Activated CD4-positive, alpha-beta memory T cell treated with anti-CD3 and anti-CD28 coated beads for 36 hours (primary cell): ENCODE measurements around the gene ZNF143. TPM values are rescaled to one million over a fixed set of nuclear protein-coding genes. Genes with fewer than 3 reads are reported as not detected.
"Not testable (repeated sequence)": the region's sequence is repeated elsewhere in the genome, so short reads cannot be mapped to it uniquely, and the experiment has no call there.

Experiments
- CTCF ChIA-PET: fragments of 350-600 bp; sonication (Branson Sonifier 250); formaldehyde crosslinking; loops from one replicate; lab custom pipeline; 2021; ENCODE audit warnings: antibody characterized with exemption, inconsistent platforms; lab: Charles Lee
- POLR2A ChIA-PET: fragments of 350-600 bp; sonication (Branson Sonifier 250); formaldehyde crosslinking; loops from one replicate; lab custom pipeline; 2021; ENCODE audit warnings: antibody characterized with exemption; lab: Charles Lee
- DNase-seq: peaks from one replicate; pipeline ENCODE4 v3.0.0-alpha.2; 2020
- H3K27ac Mint-ChIP-seq: one replicate; pipeline ENCODE4 v1.8.0; 2021; ENCODE audit warnings: mixed read lengths
- H3K27me3 Mint-ChIP-seq: one replicate; pipeline ENCODE4 v1.8.0; 2021; ENCODE audit warnings: mixed read lengths
- H3K36me3 Mint-ChIP-seq: one replicate; pipeline ENCODE4 v1.8.0; 2021; ENCODE audit warnings: mixed read lengths
- H3K4me1 Mint-ChIP-seq: one replicate; pipeline ENCODE4 v1.8.0; 2021; ENCODE audit warnings: low read depth, mixed read lengths
- H3K4me3 Mint-ChIP-seq: one replicate; pipeline ENCODE4 v1.8.0; 2021; ENCODE audit warnings: mild to moderate bottlenecking, mixed read lengths
- H3K9me3 Mint-ChIP-seq: one replicate; pipeline ENCODE4 v1.8.0; 2021; ENCODE audit warnings: mixed read lengths
- intact Hi-C: fragments of 100-400 bp; cut with micrococcal nuclease; formaldehyde crosslinking; loops from one replicate; pipeline ENCODE4 v1.15.1; 2023
- total RNA-seq, 2 experiments: library from RNA; stranded (reverse); gene quantifications; one replicate each; pipeline ENCODE4 v1.2.3, GENCODE V29; 2021

Gene ZNF143
- total RNA-seq, result 10 to 100 TPM; 45.4 to 48.2 TPM

GRCh38 chr11:9460322-9461062 is at the start of gene ZNF143:
Gene ZNF143 (plus strand): TSS chr11:9461012. CDS start chr11:9471309, 10,297 bp downstream.
- peak within 1 kb of the TSS; percentile 95 for H3K4me3 Mint-ChIP-seq
- H3K9me3 Mint-ChIP-seq, result no peaks in the 10 kb centered on the region
- peaks cover 8% of the 10 kb centered on the region for H3K36me3 Mint-ChIP-seq
- H3K27me3 Mint-ChIP-seq, result no peaks in the 10 kb centered on the region
- intact Hi-C loops, result loop anchor here (1.0 to 5.0 kb wide), 17 partner anchors 76 to 1398 kb away; partner anchors contain the start of genes ADM, AKIP1, AMPD3 and EIF4G2
- H3K4me1 Mint-ChIP-seq, result peaks cover 21% of the 10 kb centered on the region
- ChIA-PET POLR2A (interaction anchor here (0.6 to 2.9 kb wide), 27 partner anchors 9 to 999 kb away, joined by 3 to 31 read pairs (median 4); partner anchors contain the start of genes DENND5A, IPO7, RPL27A and TMEM41B), CTCF (interaction anchor here (1.1 to 4.0 kb wide), 6 partner anchors 46 to 302 kb away, joined by 4 to 19 read pairs (median 4); partner anchors contain the start of gene IPO7)
- peak within 1 kb of the TSS; percentile 99 for H3K27ac Mint-ChIP-seq
- peak; percentile 100 for DNase-seq

GRCh38 chr11:9428706-9429105 is 32.1 kb upstream of the ZNF143 start:
- no peak for DNase-seq
- CTCF ChIA-PET, result interaction anchor here (0.6 kb wide), 1 partner anchor 68 kb away, joined by 3 read pairs; no protein-coding TSS in a partner anchor
- POLR2A ChIA-PET, result no interaction called here
- Mint-ChIP-seq H3K27ac (no peak overlapping the region), H3K27me3 (no peaks in the 10 kb centered on the region), H3K4me1 (no peaks in the 10 kb centered on the region), H3K36me3 (peaks cover 50% of the 10 kb centered on the region), H3K9me3 (no peaks in the 10 kb centered on the region), H3K4me3 (no peak overlapping the region)
- intact Hi-C loops, result no loop called here

DNA sequence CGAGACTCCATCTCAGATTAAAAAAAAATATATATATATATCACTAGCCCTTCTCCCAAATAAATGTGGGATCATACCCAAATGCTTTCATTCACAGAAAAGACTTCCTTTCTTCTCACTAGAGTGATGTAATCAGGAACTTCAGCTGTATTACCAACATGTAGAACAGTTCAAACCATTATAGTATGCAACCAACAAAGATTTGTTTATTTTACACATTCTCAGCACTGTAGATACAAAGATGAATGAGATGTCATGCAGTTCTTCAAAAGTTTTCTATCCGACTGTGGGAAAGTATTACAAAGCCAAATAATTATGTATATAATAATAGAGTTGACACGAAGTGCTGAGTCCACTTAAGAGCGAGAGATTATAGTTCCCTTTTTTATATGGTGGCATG is 22.2 kb upstream of the ZNF143 start:
- H3K4me3 Mint-ChIP-seq, result no peak overlapping the region
- no peaks in the 10 kb centered on the region for H3K27me3 Mint-ChIP-seq
- intact Hi-C loops, result no loop called here
- no peak overlapping the region for H3K27ac Mint-ChIP-seq
- H3K4me1 Mint-ChIP-seq, result no peaks in the 10 kb centered on the region
- ChIA-PET CTCF (interaction anchor here (2.8 kb wide), 1 partner anchor 68 kb away, joined by 12 read pairs; no protein-coding TSS in a partner anchor), POLR2A (interaction anchor here (0.6 kb wide), 1 partner anchor 44 kb away, joined by 3 read pairs; no protein-coding TSS in a partner anchor)
- no peaks in the 10 kb centered on the region for H3K9me3 Mint-ChIP-seq
- peaks cover 53% of the 10 kb centered on the region for H3K36me3 Mint-ChIP-seq
- no peak for DNase-seq

GRCh38 chr11:9446230-9446629 is 14.6 kb upstream of the ZNF143 start:
- ChIA-PET CTCF (no interaction called here), POLR2A (no interaction called here)
- Mint-ChIP-seq H3K4me3 (no peak overlapping the region), H3K27me3 (no peaks in the 10 kb centered on the region), H3K9me3 (peaks cover 5% of the 10 kb centered on the region), H3K27ac (no peak overlapping the region), H3K4me1 (peaks cover 3% of the 10 kb centered on the region), H3K36me3 (peaks cover 36% of the 10 kb centered on the region)
- intact Hi-C loops, result no loop called here
- no peak for DNase-seq

DNA sequence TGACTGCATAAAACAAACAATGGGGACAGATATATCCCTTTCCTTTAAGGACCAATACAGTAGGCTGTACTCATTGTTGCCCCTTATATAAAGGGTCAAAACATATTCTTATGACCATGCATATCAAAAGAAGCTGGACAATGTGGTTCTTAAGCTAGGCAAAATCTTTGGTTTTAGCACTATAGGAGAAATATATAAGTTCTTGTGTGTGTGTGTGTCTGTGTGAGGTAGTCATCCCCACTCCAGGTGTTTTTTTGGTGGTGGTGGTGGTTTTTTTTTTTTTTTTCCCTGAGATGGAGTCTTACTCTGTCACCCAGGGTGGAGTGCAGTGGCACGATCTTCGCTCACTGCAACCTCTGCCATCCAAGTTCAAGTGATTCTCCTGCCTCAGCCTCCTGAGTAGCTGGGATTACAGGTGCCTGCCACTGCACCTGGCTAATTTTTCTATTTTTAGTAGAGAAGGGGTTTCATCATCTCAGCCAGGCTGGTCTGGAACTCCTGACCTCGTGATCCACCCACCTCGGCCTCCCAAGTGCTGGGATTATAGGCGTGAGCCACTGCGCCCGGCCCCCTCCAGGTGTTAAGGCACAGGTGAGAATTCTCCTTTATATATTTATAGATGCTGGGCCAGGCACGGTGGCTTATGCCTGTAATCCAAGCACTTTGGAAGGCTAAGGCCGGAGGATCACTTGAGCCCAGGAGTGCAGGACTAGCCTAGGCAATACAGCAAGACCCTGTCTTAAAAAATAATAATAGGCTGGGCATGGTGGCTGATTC is 12.0 kb upstream of the ZNF143 start:
- CTCF ChIA-PET, result interaction anchor here (0.7 to 2.0 kb wide), 2 partner anchors 41 to 58 kb away, joined by 3 to 6 read pairs; no protein-coding TSS in a partner anchor
- intact Hi-C loops, result no loop called here
- Mint-ChIP-seq H3K27me3 (no peaks in the 10 kb centered on the region), H3K4me1 (peaks cover 3% of the 10 kb centered on the region), H3K4me3 (no peak overlapping the region), H3K27ac (no peak overlapping the region), H3K36me3 (peaks cover 22% of the 10 kb centered on the region), H3K9me3 (peaks cover 17% of the 10 kb centered on the region)
- POLR2A ChIA-PET, result no interaction called here
- no peak for DNase-seq

GRCh38 chr11:9452023-9452422 is 8.8 kb upstream of the ZNF143 start:
- peaks cover 17% of the 10 kb centered on the region for H3K9me3 Mint-ChIP-seq
- intact Hi-C loops, H3K4me1 Mint-ChIP-seq, H3K27ac Mint-ChIP-seq, H3K36me3 Mint-ChIP-seq, POLR2A ChIA-PET, CTCF ChIA-PET, H3K27me3 Mint-ChIP-seq, H3K4me3 Mint-ChIP-seq, DNase-seq: not testable (repeated sequence)

DNA sequence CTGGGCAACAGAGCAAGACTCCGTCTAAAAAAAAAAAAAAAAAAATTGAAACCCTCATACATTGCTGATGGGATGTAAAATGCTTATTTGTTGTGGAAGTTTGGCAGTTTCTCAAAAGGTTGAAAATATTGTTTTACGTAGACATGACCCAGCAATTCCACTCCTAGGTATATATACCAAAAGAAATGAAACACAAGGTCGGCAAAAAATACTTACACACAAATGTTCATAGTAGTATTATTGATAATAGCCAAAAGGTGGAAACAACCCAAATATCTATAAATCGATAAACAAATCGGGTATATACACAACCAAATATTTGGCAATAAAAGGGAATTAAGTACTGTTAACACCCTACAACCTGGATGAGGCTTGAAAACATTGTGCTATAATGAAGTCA is 5.1 kb upstream of the ZNF143 start:
- Mint-ChIP-seq H3K4me1 (peaks cover 5% of the 10 kb centered on the region), H3K9me3 (peaks cover 15% of the 10 kb centered on the region), H3K27me3 (no peaks in the 10 kb centered on the region), H3K27ac (no peak overlapping the region), H3K4me3 (no peak overlapping the region), H3K36me3 (peaks cover 6% of the 10 kb centered on the region)
- ChIA-PET POLR2A (no interaction called here), CTCF (no interaction called here)
- DNase-seq, result no peak
- intact Hi-C loops, result no loop called here

DNA sequence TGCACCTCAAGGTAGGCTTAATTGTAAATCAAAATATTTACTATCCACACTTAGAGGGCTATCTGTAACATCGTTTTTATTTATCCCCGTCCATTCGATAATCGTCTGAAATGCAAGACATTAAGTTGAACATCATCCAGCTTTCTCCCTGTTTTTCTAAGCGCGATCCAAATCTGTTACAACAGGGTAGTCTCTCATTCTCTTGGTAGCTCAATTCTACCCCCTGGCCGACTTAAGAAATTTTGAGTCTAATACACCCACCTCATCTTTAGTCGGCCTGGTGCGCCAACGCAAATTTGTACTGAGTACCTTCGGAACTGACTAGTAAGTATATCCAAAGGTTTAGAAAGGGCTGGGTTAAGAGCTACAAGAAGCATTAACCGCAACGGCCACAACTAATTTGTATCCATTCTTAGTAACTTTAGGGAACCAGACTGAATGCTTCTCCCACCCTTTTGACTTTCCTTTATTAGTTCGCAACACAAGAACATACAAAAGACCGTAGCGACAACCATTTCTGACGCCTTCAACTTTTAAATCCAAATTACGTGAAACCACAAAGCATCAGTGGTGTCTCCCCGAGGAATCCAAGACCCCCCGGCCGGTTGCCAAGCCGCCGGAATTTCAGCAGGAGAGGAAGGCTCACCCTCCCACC is 1.0 kb upstream of the ZNF143 start:
- no peaks in the 10 kb centered on the region for H3K9me3 Mint-ChIP-seq
- intact Hi-C loops, result loop anchor here (1.0 to 5.0 kb wide), 17 partner anchors 75 to 1399 kb away; partner anchors contain the start of genes ADM, AKIP1, AMPD3 and EIF4G2
- peaks cover 21% of the 10 kb centered on the region for H3K4me1 Mint-ChIP-seq
- POLR2A ChIA-PET, result interaction anchor here (0.7 to 2.9 kb wide), 19 partner anchors 15 to 843 kb away, joined by 3 to 31 read pairs (median 5); partner anchors contain the start of genes DENND5A, IPO7, RPL27A and TMEM41B
- peak; percentile 53 for DNase-seq
- H3K36me3 Mint-ChIP-seq, result peaks cover 8% of the 10 kb centered on the region
- H3K27ac Mint-ChIP-seq, result peak overlapping the region; percentile 99
- no peaks in the 10 kb centered on the region for H3K27me3 Mint-ChIP-seq
- peak overlapping the region; percentile 95 for H3K4me3 Mint-ChIP-seq
- CTCF ChIA-PET, result interaction anchor here (1.0 to 4.0 kb wide), 6 partner anchors 47 to 301 kb away, joined by 4 to 19 read pairs (median 4); partner anchors contain the start of gene IPO7

DNA sequence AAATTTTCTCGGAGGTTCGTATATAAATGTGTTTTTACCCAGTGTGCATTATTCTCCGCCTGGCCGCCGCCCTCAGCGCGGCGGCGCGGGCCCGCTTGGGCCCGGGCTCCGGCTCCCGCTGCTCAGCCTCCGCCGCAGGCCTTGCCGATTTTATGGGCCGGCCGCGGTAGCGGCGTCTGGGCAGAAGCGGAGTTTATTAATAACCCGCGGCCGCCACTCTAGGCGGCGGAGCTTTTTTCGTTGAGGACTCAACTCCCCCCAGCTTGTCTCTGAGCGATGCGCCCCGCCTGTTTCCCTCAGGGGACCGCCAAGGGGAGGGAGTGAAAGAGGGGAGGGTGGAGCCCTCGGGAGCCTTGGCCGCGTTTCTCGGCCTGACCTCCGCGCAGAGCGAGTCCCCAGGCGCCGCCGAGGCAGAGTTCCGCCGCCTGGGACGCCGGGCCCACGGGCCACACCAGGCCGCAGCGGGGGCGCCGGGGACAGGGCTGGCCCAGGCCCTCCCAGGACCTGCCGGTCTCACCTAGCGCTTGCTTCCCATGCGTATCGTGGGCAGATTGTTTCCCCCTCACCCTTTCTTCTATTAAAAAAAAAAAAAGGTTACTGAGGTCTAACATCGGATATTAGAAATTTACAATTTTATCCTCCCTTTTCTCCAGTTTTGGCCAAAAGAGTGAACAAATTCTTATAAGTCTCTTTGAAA is 399 bp downstream of the ZNF143 start:
- Mint-ChIP-seq H3K9me3 (no peaks in the 10 kb centered on the region), H3K27ac (peak overlapping the region; percentile 99), H3K4me1 (peaks cover 21% of the 10 kb centered on the region), H3K4me3 (peak overlapping the region; percentile 95), H3K27me3 (no peaks in the 10 kb centered on the region), H3K36me3 (peaks cover 8% of the 10 kb centered on the region)
- peak; percentile 83 for DNase-seq
- intact Hi-C loops, result loop anchor here (2.0 to 5.0 kb wide), 9 partner anchors 99 to 1398 kb away; partner anchors contain the start of genes ADM, AMPD3, EIF4G2 and NRIP3
- POLR2A ChIA-PET, result interaction anchor here (0.6 to 2.9 kb wide), 26 partner anchors 8 to 998 kb away, joined by 3 to 31 read pairs (median 4); partner anchors contain the start of genes DENND5A, IPO7, RPL27A and TMEM41B
- CTCF ChIA-PET, result interaction anchor here (0.7 to 4.0 kb wide), 5 partner anchors 45 to 287 kb away, joined by 3 to 19 read pairs (median 5); partner anchors contain the start of gene IPO7

GRCh38 chr11:9461760-9462134 is 935 bp downstream of the ZNF143 start:
- POLR2A ChIA-PET, result interaction anchor here (0.7 to 2.1 kb wide), 10 partner anchors 8 to 779 kb away, joined by 3 to 15 read pairs (median 5); partner anchors contain the start of genes DENND5A, RPL27A, TRIM66 and WEE1
- peaks cover 9% of the 10 kb centered on the region for H3K36me3 Mint-ChIP-seq
- peak overlapping the region; percentile 95 for H3K4me3 Mint-ChIP-seq
- H3K27ac Mint-ChIP-seq, result peak overlapping the region; percentile 99
- DNase-seq, result no peak
- no peaks in the 10 kb centered on the region for H3K27me3 Mint-ChIP-seq
- CTCF ChIA-PET, result interaction anchor here (0.7 to 1.4 kb wide), 4 partner anchors 44 to 295 kb away, joined by 3 to 4 read pairs (median 4); no protein-coding TSS in a partner anchor
- peaks cover 21% of the 10 kb centered on the region for H3K4me1 Mint-ChIP-seq
- intact Hi-C loops, result loop anchor here (2.0 to 5.0 kb wide), 9 partner anchors 99 to 1397 kb away; partner anchors contain the start of genes ADM, AMPD3, EIF4G2 and NRIP3
- no peaks in the 10 kb centered on the region for H3K9me3 Mint-ChIP-seq
